ENCODE data around the gene AFF1. TPM values are rescaled to one million over a fixed set of nuclear protein-coding genes. Genes with fewer than 3 reads are reported as not detected.
"Not testable (repeated sequence)": the region's sequence is repeated elsewhere in the genome, so short reads cannot be mapped to it uniquely, and the experiment has no call there.

AFF1 gene
- total RNA-seq, 1 donor from 2014 or later, result 22.4 TPM

DNA sequence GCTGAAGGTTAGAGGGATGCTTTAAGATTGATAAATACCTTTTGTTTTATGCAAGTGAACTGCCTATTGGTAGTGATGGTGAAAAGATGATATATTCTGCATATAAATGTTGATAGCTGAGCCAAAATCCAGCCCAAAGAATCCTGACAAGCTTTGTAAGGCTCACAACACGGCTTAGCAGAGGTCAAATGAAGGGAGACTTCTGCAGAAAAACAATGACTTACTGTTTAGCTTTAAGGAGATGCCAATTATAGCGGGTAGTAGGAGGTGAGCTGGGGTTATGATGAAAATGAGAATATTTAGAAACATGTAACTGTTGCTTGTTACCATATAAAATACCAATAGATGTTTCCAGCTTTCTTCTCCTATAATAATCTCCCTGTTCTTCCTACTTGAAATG, 97.1 kb downstream of the AFF1 start:
- no peak for DNase-seq (ENCODE audit: low read depth in 2 of 2)

DNA sequence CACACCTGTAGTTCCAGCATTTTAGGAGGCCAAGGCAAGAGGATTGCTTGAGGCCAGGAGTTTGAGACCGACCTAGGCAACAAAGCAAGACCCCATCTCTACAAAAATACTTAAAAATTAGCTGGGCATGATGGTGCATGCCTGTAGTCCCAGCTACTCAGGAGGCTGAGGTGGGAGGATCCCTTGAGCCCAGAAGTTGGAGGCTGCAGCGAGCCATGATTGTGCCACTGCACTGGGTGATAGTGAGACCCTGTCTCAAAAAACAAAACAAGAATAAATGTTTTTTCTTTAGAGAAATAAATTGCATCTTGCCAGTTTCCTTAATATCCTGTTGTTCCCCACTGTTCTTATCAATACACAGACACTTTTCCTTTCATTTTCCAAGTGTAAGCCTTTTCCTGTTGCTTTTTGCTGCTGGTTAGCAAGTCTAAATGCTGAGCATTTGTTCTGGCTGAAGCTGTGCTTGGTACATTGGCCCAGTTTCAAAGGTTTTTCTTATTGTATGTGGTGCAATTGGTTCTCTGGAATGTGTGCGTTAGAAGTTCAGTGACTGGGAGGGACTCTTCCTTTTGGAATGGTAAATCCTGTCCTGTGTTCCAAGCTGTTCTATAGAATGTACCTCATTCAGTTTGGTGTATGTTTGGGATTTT, 98.2 kb downstream of the AFF1 start:
- peak; percentile 58 to 89 for DNase-seq (ENCODE audit: low read depth in 2 of 2)

DNA sequence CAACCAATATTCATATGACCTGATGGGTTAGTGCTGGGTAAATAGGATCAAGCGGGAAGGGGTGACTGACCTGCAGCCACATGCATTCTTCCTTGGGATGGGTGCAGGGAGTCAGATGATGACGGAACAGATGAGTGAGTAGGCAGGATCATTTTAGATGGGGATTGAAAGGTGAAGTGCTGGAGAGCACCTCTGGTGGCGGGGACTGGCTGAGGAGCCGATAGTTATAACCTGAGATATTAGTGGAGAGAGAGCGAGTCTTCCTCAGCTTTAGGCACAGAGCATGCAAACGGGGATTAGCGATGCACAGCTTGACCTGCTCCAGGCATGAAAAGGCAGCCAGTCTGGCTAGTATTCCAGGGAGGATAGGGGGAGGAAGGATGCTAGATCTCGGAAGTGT, 99.1 kb downstream of the AFF1 start:
- DNase-seq (ENCODE audit: low read depth in 2 of 2), result no peak

DNA sequence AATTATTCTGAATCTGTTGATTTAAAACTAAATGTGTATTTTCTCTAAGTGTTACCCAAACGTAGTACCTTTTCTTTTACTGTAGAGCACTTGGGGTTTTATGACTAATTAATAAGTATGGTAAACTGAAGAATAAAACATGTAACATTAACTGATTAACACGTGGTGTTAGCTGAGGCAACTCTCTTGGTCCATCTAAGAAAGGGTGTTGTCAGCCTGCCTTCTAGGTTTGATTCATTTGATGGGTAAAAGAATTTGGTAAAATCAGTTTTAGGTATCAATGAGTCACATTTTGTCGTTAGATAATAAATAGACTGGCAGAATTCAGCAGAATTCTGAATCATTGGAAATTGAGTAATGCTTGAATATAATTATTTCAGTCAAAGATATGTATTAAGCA, 99.7 kb downstream of the AFF1 start:
- DNase-seq (ENCODE audit: low read depth in 2 of 2), result no peak

DNA sequence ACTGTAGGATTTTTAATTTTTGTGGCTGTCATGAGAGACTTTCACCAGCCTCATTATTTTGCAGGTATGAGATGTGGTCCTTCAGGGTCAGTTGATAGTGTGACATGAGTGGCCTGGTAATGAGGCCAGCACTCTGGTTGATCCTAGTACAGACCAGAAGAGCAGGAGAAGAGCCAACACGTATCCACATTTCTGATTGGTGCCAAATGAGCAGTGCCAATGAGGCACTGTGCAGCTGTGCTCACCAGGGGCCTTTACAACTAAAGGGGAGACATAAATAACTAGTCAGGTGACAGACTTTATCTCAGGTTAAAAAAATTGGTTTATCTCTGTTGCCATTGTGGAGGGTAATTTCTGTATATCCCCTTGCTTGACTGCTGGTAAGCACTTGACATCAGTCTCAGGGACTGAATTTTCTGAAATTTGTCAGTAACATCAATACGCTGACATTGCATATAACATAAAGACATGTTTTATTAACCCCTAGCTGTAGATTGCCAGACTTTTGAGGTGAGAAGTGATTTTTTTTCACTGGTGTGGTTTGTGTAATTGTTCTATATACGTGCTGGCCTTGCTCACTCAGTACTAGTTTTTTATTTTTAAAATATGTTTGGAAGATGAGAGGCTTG, 101.2 kb downstream of the AFF1 start:
- no peak for DNase-seq (ENCODE audit: low read depth in 2 of 2)

DNA sequence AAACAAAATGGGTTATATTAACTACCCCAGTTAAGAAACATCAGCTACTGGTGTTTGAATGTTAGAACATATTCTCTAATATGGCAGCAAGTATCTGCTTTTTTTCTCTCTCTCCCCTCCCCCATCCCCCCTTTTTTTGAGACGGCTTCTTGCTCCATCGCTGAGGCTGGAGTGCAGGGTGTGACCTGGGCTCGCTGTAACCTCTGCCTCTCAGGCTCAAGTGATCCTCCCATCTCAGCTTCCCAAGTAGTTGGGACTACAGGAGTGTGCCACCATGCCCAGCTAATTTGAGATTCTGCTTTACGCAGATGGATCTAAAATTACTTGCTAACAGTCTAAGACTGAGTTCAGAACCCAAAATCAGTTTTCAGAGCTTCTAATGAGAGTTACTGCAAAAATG, 101.9 kb downstream of the AFF1 start:
- no peak for DNase-seq (ENCODE audit: low read depth in 2 of 2)

DNA sequence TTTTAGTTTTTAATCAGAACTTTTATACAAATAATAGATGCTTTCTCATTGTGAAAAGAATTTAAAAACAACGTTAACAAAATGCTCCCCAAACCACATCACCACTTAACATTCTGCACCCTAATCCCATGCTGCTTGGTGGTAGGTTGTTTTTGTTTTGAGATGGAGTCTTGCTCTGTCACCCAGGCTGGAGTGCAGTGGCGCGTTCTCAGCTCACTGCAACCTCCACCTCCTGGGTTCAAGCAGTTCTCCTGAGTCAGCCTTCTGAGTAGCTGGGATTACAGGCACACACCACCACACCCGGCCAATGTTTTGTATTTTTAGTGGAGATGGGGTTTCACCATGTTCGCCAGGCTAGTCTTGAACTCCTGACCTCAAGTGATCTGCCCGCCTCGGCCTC, 102.4 kb downstream of the AFF1 start:
- DNase-seq (ENCODE audit: low read depth in 2 of 2), result not testable (repeated sequence)

DNA sequence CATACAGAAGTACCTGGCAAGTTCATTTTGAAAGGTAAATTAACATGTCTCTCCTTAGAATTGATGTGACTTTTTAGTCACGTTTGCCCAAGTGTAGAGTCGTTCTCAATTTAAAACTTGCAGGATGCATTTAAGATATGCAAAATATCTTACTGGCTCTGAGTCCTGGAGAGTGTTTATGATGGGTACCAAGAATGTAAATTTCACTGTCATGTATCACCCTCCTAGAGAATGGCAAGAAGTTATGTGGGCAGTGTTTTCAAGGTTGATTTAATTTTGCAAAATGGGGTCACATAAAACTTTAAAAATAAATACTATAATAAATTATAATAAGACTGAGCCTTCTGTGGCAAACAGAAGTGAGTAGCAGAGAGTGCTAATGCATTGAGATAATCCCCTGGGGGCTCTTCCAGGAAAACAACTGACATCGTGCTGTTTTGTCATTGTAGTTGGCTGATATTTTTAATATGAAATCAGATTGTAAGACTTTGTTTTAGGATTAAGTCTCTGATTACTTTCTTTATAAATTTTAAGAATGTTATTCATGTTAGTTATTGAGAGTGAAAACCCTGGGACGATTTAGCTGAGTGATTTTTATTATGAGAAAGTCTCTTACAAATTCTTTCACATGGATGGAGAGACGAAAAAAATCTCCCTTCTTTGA, 103.0 kb downstream of the AFF1 start:
- no peak for DNase-seq (ENCODE audit: low read depth in 2 of 2)

DNA sequence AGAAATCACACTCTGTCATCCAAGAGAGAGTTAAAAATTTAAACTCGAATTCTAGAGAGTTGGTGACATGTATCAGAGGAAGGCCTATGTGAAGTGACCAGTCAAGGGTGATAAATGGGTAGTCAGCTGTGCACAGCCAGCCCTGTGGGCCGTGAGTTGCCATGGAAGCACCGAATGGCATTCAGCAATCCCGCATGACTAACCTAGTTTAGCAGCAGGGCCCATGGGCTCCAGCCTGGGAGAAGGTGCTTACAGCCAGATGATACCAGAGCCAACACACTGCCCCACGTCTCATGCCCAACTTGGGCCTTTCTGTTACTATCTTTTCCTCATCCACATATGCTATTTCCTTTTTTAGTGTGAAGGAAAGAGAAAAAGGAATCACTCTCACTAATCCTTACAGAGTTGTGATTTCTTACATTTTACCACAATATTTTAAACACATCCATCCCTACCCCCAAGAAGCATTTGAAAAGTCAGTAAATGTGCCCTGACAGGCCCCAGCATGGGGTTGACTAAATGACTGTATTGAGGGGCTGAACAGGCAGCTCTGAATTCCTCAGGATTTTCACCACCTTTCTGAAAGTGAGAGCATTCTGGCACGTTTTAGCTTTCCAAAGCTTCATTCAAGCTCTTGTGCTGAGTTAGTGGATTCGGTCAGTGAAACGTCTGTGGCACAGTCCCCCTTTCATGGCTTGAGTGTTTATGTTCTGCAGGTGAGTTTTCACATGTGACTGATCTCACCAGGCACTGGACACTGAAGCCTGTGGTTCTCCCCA, 104.2 kb downstream of the AFF1 start:
- peak; percentile 67 to 93 for DNase-seq (ENCODE audit: low read depth in 2 of 2)

DNA sequence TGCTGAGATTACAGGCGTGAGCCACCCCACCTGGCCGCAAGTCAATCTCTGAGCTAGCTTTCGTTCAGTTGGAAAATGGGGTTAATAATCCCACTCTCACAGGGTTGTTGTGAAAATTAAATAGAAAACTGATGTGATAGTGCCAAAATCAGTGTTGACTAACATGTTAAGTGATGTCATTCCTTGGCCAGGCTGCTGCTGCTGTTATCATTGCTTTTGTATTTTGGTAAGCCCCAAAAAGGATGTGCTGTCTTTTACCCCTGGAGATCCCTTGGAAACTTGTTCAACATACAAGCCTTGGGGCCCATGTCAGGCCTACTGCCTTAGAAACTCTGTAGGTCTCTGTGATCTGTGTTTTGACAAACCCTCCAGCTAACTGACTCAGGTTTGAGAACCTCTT, 106.3 kb downstream of the AFF1 start:
- DNase-seq (ENCODE audit: low read depth in 2 of 2), result no peak

DNA sequence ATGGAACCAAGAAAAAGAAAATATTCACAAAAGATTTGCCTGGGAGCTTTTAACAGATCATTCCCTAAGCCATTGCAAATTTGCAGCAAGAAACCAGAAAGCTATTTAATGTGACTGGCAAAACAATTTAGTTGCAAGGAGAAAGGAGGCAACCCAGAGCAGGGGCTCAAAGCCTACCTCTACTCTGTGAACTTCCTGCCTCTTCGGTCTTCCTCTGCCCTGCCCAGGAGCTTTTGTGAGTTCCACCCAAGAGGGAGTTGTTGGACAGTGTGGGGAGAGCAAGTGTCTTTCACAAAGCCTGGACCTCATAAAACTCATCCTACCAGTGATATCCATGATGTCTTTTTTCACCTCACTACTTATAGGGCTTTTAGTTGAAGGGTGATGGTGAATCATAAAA, 107.4 kb downstream of the AFF1 start:
- DNase-seq (ENCODE audit: low read depth in 2 of 2), result no peak

DNA sequence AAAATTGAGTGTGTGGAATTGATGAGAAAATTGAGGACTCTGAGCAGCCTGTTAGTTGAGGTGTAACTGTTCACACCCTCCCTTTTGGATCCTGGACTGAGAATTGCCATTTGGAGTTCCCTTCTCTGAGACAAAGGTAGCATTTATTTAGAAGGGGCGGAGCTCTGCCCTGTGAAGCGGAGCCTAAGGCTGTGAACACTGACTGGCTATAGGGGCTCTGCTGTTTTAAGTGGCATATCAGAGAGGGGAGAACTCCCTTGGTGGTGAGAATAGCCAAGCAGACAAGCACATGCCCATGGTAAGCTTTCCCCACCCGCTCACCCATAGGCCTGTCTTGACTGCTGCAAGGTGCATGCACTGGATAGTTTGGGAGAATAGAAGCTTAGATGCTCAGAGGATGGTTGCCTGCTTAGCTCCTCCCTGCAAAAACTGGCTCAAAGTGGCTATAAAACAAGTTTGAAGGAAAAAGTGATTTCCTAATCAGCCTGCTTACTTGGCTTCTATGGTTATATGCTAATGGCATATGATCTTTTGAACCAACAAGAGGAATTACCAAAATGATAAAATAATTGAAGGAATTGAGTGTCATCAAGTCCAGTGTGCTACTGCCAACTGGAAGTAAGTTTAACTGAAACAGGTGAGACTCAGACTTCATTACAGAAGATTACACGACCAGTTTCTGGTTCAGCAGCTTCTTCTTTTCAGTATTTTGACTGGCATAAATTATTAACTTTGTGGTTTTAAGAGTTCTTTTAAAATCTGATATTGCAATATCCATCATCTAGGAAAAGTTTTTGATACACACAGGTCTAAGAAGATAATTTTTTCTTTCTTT, 108.4 kb downstream of the AFF1 start:
- DNase-seq (ENCODE audit: low read depth in 2 of 2), result no peak

DNA sequence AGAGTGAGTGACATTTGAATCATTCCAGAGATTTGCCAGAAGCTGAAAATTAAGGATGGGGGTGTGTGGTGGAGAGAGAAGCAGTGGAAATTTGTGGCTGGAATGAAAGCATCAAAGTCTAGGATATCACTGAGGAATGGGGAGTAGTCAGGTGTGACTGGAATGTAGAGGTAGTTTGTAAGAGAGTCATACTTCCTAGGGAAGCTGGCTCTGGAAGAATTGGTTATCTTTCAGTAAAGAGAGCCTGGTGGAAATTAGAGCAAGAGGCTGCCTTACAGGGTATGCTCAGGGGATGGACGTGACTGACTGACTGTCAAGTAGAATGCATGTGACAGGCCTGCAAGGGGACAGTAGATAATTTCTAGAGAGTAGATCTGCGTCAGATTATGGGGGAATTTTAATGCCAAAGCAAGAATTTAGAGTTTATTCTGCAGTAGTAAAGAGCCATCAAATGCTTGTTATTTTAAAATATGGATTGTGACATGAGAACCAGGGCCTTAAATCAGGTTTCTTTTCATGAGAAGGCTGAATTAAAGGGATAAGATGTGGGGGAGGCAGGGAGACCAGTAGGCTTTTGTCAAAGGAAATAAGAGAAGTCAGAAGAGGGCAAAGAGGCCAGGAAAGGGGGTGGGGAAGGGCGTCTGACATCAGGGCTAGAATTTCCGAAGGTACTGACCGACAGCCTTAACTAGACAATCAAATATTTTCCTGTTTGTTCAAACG, 109.9 kb downstream of the AFF1 start:
- peak; percentile 35 to 65 for DNase-seq (ENCODE audit: low read depth in 2 of 2)

DNA sequence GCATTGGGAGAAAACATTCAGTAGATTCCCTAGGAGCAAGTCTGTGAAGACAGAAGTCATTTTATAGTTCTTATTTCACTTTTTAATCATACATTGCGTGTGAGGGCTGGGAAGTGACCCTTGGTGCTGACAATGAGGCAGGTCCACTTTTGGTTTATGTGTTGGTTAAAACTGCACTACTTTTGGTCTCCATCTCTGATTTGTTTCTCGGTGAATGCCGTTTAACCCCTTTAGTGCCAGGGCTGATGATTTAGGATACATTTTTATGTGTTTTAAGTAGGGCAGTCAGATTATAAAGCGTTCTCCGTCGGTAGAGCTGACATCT, 110.4 kb downstream of the AFF1 start:
- peak in 1 of 2 donors; percentile 38 for DNase-seq (ENCODE audit: low read depth in 2 of 2)

DNA sequence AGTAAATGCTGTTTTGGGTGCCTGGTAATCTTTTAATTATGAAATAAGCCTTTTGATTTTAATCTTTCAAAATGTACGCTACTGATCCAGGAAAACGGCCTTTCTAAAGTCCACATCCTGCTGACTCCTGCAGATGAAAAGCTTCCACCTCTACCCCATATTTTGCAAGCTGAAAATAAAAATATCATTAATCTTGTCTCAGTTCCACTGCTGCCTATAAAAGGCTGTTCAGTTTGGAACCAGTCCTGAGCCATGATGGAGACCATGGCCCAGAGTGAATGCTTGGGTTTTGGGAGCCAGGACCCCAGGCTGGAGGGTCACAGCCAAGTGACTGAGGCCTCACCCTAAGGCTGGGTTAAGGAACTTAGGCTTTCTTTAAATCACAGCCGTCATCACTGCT, 110.8 kb downstream of the AFF1 start:
- peak in 1 of 2 donors; percentile 62 for DNase-seq (ENCODE audit: low read depth in 2 of 2)

DNA sequence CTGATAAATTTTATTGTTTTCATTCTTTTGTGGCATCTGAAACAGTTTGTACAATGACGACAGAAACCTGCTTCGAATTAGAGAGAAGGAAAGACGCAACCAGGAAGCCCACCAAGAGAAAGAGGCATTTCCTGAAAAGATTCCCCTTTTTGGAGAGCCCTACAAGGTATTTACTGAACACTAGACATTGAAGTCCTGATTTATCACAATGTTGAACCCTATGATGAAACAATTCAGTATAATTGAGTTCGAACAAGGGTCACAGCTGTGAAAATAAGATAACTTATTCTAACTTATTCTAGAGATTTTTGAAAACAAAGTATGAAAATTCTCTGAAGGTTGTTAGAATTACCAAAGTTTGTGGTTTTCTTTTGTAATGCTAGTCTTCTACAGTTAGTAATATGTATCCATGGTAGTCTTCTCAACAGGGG, 111.3 kb downstream of the AFF1 start:
- peak; percentile 47 to 74 for DNase-seq (ENCODE audit: low read depth in 2 of 2)

DNA sequence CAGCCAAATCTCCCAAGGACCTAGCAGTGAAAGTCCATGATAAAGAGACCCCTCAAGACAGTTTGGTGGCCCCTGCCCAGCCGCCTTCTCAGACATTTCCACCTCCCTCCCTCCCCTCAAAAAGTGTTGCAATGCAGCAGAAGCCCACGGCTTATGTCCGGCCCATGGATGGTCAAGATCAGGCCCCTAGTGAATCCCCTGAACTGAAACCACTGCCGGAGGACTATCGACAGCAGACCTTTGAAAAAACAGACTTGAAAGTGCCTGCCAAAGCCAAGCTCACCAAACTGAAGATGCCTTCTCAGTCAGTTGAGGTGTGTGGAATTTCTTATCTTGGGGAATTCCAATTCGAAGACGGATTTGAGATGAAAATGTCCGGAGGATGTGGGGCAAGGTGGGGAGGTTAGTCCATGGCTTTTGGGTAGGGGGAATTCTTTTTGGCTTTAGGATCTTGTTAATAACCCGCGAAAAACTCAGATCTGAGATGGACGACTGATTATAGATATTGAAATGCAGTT, 112.5 kb downstream of the AFF1 start:
- no peak for DNase-seq (ENCODE audit: low read depth in 2 of 2)

DNA sequence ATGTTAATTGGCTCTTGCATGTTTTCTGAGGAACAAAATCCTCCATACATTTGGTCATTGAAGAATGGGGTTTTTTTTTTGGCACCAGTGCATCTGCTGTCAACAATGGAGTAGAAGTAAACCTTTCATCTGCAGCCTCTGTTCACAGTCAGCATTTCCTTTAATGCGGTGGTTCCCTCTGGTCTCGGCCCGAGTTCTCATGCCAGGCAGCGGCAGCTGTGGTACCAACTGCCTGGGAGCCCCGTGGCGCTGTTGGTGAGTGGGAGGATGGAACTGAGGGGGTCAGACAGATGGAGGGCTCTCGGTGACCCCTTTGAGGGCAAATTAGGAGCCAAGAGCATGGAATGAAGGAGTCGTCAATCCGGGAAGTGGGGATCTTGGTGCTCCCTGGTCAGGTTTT, 114.7 kb downstream of the AFF1 start:
- peak in 1 of 2 donors; percentile 65 for DNase-seq (ENCODE audit: low read depth in 2 of 2)

DNA sequence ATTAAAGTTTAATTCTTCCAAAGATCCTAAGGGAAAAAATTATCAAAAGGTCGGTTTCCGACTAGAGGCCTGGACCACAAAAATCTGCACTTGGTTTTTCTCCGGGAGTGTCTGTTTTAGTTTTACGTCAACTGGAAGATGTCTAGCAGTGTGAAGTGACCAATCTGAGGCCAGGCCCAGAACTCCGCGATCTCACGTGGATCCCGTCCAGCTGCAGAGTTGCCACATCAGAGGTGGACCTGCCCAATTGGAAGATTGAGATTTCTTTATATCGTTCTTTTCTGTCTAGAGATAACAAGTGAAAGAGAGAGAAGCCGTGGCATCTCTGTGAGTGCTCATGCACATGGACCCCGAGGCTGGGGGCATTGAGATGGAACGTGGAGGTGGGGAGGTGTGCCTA, 115.8 kb downstream of the AFF1 start:
- no peak for DNase-seq (ENCODE audit: low read depth in 2 of 2)

DNA sequence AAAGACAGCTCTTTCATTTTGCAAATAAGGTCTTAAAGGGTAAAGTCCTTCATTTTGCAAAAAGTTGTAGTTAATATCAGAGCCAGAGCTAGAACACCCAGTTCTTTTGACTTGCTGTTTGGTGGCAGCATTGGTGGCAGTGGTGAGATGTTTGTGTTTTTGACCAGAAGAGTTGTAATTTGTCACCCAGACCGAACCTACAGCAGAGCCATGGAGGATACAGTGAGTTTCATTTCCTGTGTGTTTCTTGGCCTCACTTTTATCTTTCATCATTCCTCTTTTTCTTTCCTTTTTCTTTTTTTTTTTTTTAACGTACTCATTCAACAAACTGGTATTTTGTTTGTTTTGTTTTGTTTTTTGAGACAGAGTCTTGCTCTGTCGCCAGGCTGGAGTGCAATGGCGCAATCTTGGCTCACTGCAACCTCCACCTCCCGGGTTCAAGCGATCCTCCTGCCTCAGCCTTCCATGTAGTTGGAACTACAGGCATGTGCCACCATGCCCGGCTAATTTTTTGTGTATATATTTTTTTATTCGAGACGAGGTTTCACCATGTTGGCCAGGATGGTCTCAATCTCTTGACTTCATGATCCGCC, 116.4 kb downstream of the AFF1 start:
- no peak for DNase-seq (ENCODE audit: low read depth in 2 of 2)
